Endothelial cell of umbilical vein (primary cell): ENCODE measurements around the gene STX12.
A peak's percentile ranks its signal among the peaks of the same experiment; 100 is the strongest.

ENCODE experiments used
- EZH2 ChIP-seq: IDR thresholded peaks from 2 replicates; pipeline ENCODE4 v1.6.1; 2012; ENCODE audit warnings: borderline replicate concordance, low read depth, mild to moderate bottlenecking, moderate library complexity, low read length, inconsistent platforms; ENCODE audit not compliant: severe bottlenecking
- FOS ChIP-seq: IDR thresholded peaks from 2 replicates; pipeline ENCODE4 v1.6.1; 2011; ENCODE audit warnings: mild to moderate bottlenecking, low read length, moderate library complexity, borderline replicate concordance; ENCODE audit not compliant: insufficient read depth
- MYC ChIP-seq: IDR thresholded peaks from one replicate; pipeline ENCODE4 v1.6.1; 2011; ENCODE audit warnings: mild to moderate bottlenecking, low read depth, low read length
- POLR2A ChIP-seq: IDR thresholded peaks from 2 replicates; pipeline ENCODE4 v1.6.1; 2012; ENCODE audit warnings: low read depth, mild to moderate bottlenecking, control low read depth, low read length
- POLR2AphosphoS5 ChIP-seq: IDR thresholded peaks from 2 replicates; pipeline ENCODE4 v1.6.1; 2012; ENCODE audit warnings: low read depth, mild to moderate bottlenecking, control low read depth, low read length, moderate library complexity; ENCODE audit not compliant: insufficient read depth
- TF ChIP-seq, protein P1 (sequence below), 2 donors: IDR thresholded peaks; 1 replicate in 1 of 2; 2 replicates in 1 of 2; pipeline ENCODE4 v1.5.1; 2011; ENCODE audit warnings: low read length in 2 of 2, mild to moderate bottlenecking in 2 of 2, moderate library complexity in 2 of 2, control low read depth in 1 of 2, inconsistent platforms in 1 of 2, low read depth in 1 of 2; ENCODE audit not compliant: insufficient read depth in 1 of 2; ENCODE audit errors: extremely low read depth in 1 of 2
- TF ChIP-seq, protein P2 (sequence below): IDR thresholded peaks from 2 replicates; pipeline ENCODE4 v1.6.1; 2011; ENCODE audit not compliant: insufficient read depth, insufficient read length

DNA sequence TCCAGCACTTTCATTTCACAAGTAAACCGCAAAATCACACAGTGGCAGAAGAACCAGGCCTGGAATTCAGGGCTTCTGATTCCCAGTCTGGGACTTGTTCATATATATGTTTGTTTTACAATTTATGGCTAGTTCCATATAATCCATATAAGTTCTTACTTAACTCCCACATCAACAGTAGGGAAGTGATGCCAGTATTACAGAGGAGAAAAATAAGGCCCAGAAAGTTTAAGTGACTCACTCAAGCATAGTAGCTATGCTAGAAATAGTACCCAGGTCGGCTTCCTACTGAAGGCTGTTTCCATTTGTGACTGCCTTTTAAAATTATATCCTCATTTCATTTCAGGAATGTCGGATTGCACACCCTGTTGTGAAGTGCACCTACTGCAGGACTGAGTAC lies 45.9 kb upstream of the STX12 start:
- TF ChIP-seq, protein P1, sequence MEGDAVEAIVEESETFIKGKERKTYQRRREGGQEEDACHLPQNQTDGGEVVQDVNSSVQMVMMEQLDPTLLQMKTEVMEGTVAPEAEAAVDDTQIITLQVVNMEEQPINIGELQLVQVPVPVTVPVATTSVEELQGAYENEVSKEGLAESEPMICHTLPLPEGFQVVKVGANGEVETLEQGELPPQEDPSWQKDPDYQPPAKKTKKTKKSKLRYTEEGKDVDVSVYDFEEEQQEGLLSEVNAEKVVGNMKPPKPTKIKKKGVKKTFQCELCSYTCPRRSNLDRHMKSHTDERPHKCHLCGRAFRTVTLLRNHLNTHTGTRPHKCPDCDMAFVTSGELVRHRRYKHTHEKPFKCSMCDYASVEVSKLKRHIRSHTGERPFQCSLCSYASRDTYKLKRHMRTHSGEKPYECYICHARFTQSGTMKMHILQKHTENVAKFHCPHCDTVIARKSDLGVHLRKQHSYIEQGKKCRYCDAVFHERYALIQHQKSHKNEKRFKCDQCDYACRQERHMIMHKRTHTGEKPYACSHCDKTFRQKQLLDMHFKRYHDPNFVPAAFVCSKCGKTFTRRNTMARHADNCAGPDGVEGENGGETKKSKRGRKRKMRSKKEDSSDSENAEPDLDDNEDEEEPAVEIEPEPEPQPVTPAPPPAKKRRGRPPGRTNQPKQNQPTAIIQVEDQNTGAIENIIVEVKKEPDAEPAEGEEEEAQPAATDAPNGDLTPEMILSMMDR (IDR thresholded peaks at IDR 0.05; ENCODE audit: extremely low read depth in 1 of 2, insufficient read depth in 1 of 2, low read depth in 1 of 2, low read length in 2 of 2), result no peak
- TF ChIP-seq POLR2A (no peak), EZH2 (no peak), POLR2AphosphoS5 (no peak), MYC (no peak), FOS (peak; percentile 11)
- TF ChIP-seq, protein P2, sequence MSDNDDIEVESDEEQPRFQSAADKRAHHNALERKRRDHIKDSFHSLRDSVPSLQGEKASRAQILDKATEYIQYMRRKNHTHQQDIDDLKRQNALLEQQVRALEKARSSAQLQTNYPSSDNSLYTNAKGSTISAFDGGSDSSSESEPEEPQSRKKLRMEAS, result no peak
